HL-60 (cell line): ENCODE data around the gene GNRH2.
"Not testable (repeated sequence)": the region's sequence is repeated elsewhere in the genome, so short reads cannot be mapped to it uniquely, and the experiment has no call there.

ENCODE experiments used
- DNase-seq, 2 experiments: peaks; one replicate each; pipeline ENCODE4 v3.0.0-alpha.2; 2010 to 2020; ENCODE audit warnings: low read depth in 1 of 2, low spot score in 1 of 2
- H3K27ac ChIP-seq: fragments of 250-450 bp; sonication (Bioruptor Pico); replicated peaks from 2 replicates; pipeline ENCODE4 v1.5.1; 2020; ENCODE audit warnings: mild to moderate bottlenecking, moderate library complexity
- H3K27me3 ChIP-seq: fragments of 250-450 bp; sonication (Bioruptor Pico); 2 replicates; pipeline ENCODE4 v1.5.1; 2021; ENCODE audit warnings: mild to moderate bottlenecking, moderate library complexity; ENCODE audit not compliant: insufficient read depth, poor library complexity, severe bottlenecking
- H3K4me3 ChIP-seq: replicated peaks from 2 replicates; pipeline ENCODE4 v1.5.1; 2011; ENCODE audit warnings: mild to moderate bottlenecking, control low read depth, low read length; ENCODE audit not compliant: insufficient read depth
- GABPA ChIP-seq: IDR thresholded peaks from 2 replicates; pipeline ENCODE4 v1.6.1; 2012; ENCODE audit warnings: low read depth
- POLR2AphosphoS5 ChIP-seq: IDR thresholded peaks from 2 replicates; pipeline ENCODE4 v1.6.1; 2012; ENCODE audit warnings: low read depth
- SPI1 ChIP-seq: IDR thresholded peaks from 2 replicates; pipeline ENCODE4 v1.6.1; 2012; ENCODE audit warnings: low read depth, mild to moderate bottlenecking, borderline replicate concordance
- TF ChIP-seq, protein P1 (sequence below): IDR thresholded peaks from 2 replicates; pipeline ENCODE4 v1.6.1; 2012; ENCODE audit warnings: low read depth; ENCODE audit not compliant: insufficient replicate concordance
- TF ChIP-seq, protein P2 (sequence below): IDR thresholded peaks from one replicate; pipeline ENCODE4 v1.5.1; 2011; ENCODE audit warnings: low read length, control low read depth, inconsistent platforms; ENCODE audit not compliant: insufficient read depth

GNRH2 gene

DNA sequence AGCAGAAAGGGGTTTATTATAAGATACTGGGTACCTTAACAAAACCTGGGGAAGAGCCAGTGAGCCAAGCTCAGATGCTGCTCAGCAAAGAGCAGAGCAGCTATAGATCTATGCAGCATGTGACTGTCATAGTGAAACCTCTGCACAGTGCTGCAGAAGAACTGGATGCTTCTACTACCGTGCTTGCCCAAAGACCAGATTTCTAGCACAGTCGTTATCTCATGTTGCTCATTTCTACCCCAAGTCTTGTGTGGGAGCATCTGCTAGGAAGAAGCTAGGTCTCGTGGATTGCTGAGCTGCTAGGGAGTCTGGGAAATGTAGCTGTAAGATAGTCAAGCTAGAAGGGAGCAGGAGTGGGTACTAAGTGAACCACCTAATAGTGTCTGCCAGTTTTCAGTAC lies 31.7 kb upstream of the GNRH2 start:
- H3K27me3 ChIP-seq: no peaks in the 10 kb centered on the region
- DNase-seq: no peak

DNA sequence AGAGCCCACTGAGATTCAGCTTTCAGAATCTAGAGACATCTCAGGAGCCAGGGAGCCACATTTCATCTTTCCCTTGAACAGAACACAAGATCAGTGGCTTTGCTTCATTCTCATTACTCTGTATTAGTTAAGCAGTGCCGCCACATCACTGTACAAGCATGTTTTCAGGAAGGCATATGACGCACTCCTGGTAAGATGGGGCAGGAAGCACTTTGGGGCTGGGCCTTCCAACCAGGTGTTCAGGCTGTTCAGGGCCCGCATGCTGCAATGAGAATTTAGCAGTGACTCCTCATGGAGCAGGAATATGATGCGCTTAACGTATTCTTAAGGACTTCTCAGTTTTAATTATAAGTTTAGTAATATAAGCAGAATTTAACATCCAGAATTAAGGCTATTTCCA lies 29.7 kb upstream of the GNRH2 start:
- DNase-seq: no peak
- no peaks in the 10 kb centered on the region for H3K27me3 ChIP-seq
- no peak overlapping the region for H3K27ac ChIP-seq
- no peak overlapping the region for H3K4me3 ChIP-seq
- TF ChIP-seq GABPA (no peak), SPI1 (no peak), POLR2AphosphoS5 (no peak)
- TF ChIP-seq, protein P1, sequence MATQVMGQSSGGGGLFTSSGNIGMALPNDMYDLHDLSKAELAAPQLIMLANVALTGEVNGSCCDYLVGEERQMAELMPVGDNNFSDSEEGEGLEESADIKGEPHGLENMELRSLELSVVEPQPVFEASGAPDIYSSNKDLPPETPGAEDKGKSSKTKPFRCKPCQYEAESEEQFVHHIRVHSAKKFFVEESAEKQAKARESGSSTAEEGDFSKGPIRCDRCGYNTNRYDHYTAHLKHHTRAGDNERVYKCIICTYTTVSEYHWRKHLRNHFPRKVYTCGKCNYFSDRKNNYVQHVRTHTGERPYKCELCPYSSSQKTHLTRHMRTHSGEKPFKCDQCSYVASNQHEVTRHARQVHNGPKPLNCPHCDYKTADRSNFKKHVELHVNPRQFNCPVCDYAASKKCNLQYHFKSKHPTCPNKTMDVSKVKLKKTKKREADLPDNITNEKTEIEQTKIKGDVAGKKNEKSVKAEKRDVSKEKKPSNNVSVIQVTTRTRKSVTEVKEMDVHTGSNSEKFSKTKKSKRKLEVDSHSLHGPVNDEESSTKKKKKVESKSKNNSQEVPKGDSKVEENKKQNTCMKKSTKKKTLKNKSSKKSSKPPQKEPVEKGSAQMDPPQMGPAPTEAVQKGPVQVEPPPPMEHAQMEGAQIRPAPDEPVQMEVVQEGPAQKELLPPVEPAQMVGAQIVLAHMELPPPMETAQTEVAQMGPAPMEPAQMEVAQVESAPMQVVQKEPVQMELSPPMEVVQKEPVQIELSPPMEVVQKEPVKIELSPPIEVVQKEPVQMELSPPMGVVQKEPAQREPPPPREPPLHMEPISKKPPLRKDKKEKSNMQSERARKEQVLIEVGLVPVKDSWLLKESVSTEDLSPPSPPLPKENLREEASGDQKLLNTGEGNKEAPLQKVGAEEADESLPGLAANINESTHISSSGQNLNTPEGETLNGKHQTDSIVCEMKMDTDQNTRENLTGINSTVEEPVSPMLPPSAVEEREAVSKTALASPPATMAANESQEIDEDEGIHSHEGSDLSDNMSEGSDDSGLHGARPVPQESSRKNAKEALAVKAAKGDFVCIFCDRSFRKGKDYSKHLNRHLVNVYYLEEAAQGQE: no peak
- TF ChIP-seq, protein P2, sequence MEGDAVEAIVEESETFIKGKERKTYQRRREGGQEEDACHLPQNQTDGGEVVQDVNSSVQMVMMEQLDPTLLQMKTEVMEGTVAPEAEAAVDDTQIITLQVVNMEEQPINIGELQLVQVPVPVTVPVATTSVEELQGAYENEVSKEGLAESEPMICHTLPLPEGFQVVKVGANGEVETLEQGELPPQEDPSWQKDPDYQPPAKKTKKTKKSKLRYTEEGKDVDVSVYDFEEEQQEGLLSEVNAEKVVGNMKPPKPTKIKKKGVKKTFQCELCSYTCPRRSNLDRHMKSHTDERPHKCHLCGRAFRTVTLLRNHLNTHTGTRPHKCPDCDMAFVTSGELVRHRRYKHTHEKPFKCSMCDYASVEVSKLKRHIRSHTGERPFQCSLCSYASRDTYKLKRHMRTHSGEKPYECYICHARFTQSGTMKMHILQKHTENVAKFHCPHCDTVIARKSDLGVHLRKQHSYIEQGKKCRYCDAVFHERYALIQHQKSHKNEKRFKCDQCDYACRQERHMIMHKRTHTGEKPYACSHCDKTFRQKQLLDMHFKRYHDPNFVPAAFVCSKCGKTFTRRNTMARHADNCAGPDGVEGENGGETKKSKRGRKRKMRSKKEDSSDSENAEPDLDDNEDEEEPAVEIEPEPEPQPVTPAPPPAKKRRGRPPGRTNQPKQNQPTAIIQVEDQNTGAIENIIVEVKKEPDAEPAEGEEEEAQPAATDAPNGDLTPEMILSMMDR: no peak

More for the DNA sequence above, 31.7 kb upstream of the GNRH2 start:
- TF ChIP-seq, protein P2: no peak
- no peak for TF ChIP-seq SPI1
- TF ChIP-seq GABPA: no peak
- H3K4me3 ChIP-seq: no peak overlapping the region
- H3K27ac ChIP-seq: no peak overlapping the region

DNA sequence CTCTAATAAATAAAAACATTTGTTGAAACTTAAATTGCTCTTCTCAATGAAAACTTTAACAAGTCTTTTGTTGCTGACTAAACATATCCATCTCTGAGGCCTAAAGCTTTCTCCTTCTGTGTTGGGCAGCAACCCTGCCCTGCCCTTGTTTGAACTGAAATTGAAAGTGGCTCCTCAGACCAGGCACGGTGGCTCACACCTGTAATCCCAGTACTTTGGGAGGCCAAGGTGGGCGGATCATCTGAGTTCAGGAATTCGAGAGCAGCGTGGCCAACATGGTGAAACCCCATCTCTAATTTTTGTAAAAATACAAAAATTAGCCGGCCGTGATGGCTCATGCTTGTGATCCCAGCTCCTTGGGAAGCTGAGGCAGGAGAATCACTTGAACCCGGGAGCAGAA lies 29.2 kb upstream of the GNRH2 start:
- Histone ChIP-seq H3K27me3 (no peaks in the 10 kb centered on the region), H3K4me3 (no peak overlapping the region), H3K27ac (no peak overlapping the region)
- TF ChIP-seq, protein P1: no peak
- TF ChIP-seq POLR2AphosphoS5: no peak
- TF ChIP-seq GABPA: no peak
- DNase-seq: no peak

DNA sequence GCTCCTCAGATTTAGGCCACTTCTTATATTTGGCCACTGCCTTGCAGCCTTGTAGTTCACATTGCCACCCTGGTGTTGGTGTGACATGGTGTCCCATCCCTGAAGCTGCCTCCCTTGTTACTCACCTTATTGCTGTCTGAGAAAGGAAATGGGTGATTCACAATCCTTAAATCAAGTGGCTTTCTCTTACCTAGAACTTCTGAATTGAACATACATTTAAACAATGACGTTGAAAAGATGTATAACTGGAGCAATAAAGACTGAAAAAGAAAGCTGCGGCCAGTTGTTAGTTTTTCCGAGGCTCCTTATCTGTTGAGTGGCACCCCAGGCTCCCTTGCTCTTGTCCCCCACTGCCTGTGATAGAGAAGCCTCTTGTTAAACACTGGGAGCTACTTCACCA lies 28.8 kb upstream of the GNRH2 start:
- TF ChIP-seq POLR2AphosphoS5: no peak
- TF ChIP-seq SPI1: no peak
- TF ChIP-seq, protein P1: no peak
- TF ChIP-seq, protein P2: no peak
- no peak for TF ChIP-seq GABPA
- no peak overlapping the region for H3K27ac ChIP-seq
- no peak overlapping the region for H3K4me3 ChIP-seq
- H3K27me3 ChIP-seq: no peaks in the 10 kb centered on the region
- no peak for DNase-seq

DNA sequence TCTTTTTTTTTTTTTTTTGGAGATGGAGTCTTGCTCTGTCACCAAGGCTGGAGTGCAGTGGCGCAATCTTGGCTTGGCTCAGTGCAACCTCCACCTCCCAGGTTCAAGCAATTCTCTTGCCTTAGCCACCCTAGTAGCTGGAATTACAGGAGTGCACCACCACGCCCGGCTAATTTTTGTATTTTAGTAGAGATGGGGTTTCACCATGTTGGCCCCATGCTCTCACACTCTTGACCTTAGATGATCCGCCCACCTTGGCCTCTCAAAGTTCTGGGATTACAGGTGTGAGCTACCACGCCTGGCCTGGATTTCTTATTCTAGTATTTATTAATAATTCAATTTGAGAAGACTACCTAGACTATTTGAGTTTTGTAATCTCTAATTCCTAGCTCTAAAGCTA lies 28.1 kb upstream of the GNRH2 start:
- H3K27me3 ChIP-seq, H3K27ac ChIP-seq, H3K4me3 ChIP-seq, DNase-seq: not testable (repeated sequence)
